NT2/D1 (cell line): ENCODE results near the gene ARHGAP5.

Experiments
- YY1 ChIP-seq: IDR thresholded peaks from 2 replicates; pipeline ENCODE4 v1.6.1; 2011; ENCODE audit not compliant: insufficient read length, insufficient read depth
- ZNF274 ChIP-seq: IDR thresholded peaks from 2 replicates; pipeline ENCODE4 v1.6.1; 2011; ENCODE audit warnings: mild to moderate bottlenecking, low read depth, low read length

DNA sequence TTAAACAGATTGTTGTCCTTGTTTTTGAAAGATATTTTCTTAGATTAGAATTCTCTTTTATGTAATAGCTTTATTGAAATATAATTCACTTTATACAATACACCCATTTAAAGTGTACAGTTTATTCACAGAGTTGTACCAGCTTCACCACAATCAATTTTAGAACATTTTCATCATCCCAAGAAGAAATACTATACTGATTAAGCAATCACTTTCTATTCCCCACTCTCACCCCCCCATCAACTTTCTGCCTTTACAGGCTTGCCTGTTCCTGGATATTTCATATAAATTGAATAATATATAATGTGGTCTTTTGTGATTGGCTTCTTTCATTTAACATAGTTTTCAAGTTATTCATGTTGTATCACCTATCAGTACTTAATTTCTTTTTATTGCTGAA lies 44.4 kb downstream of the ARHGAP5 start:
- no peak for TF ChIP-seq ZNF274
- no peak for TF ChIP-seq YY1
